ENCODE data around the gene STRIP2. TPM values are rescaled to one million over a fixed set of nuclear protein-coding genes. Genes with fewer than 3 reads are reported as not detected.
"Not testable (repeated sequence)": the region's sequence is repeated elsewhere in the genome, so short reads cannot be mapped to it uniquely, and the experiment has no call there.

The STRIP2 gene
- total RNA-seq, 1 donor from 2014 or later, result 6.6 TPM

DNA sequence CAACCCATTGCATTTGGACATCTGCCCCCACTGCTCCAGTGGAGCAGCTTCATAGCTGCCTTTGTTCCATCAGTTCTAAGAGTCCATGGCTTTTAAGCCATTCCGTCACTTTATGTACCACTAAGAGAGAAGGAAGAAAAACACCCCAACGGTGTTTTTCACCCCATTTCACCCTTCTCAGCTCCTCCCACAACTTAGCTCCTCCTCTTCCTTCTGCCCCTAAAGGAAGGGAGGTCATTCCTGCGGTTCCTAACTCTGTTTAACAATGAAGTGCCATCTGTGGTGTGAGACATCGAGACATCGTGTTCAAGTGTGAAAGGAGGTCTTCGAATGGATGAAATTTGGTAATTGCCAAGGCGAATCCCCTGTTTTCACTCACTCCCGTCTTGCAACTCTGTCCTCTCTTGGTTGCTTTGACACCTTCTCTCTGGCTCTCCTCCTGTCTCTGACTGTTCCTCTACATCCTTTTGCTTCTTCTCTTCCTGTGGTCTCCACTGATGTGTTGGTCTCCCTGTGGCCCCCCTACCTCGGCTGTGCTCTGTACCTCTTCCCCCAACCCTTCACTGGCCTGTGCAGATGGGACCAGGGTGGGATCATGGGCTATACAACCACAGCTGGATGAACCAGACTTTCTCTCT lies 91.1 kb downstream of the STRIP2 start:
- DNase-seq (ENCODE audit: low read depth, low spot score), result no peak

DNA sequence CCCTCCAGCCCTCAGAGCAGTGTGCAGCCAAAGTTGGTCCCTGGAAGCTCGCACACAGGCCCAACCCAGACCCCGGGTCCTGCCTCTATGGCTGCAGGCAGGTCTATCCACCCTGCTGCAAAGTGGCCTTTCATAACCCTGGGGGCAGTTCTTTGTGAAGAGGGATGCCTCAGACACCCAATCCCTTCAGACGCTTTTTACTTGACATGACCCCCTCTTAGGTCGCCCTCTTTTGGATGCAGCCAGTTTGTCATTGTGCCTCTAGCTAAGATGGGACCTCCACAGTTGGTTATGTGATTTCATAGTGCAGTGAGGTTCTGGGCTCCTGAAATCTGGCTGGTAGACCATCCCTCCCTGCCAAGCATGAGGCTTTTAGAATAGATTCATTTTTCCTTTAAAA lies 95.4 kb downstream of the STRIP2 start:
- no peak for DNase-seq (ENCODE audit: low read depth, low spot score)

DNA sequence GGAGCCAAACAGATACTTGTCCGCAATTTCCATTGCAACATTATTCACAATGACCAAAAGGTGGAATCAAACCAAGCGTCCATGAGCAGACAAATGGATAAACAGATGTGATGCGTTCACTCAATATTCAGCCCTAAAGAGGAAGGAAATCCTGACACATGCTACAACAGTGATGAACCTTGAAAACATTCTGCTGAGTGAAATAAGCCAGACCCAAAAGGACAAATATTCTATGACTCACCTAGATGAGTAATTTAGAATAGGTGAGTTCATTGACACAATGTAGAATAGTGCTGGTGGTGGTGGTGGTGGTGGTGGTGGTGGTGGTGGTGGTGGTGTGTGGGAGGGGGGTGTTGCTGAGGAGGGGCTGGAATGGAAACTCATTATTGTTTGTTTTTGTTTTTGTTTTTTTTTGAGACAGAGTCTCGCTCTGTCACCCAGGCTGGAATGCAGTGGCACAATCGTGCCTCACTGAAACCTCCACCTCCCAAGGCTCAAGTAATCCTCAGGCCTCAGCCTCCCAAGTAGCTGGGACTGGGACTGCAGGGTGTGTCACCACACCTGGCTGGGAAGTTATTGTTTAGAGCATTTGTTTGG lies 96.7 kb downstream of the STRIP2 start:
- DNase-seq (ENCODE audit: low read depth, low spot score), result peak; percentile 15

DNA sequence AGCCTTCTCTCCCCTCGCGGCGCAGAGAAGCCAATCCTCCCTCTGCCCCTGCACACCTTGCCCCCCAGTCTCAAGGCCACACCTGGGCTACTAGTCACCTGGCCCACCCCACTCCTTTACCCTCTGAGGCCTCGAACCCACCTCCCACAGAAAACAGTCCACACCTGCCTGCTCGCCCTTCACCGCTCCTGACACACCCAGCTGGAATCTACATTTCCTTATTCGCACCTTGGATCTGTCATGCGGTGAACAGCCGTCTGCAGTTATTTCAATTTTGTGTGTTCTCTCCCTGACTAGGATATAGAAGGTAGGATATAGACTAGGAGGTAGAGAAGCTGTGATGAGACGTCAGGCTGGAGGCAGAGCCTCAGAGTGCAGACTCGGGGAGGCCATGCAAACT lies 97.5 kb downstream of the STRIP2 start:
- no peak for DNase-seq (ENCODE audit: low read depth, low spot score)

DNA sequence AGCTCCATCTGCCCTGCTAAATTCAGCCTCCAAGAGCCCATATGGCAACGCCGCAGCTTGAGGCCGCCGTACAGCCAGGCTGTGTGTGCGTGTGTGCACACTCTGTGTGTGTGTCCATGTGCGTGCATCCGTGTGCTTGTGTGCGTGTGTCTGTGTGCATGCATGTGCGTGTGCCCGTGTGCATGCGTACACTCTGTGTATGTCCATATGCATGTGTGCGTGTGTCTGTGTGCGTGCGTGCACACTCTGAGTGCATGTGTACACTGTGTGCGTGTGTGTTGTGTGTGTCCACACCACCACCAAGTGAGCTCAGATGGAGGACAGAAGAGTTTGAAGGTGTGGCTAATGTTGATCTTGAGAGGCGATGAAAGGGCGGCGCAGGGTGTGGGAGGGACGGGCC lies 98.1 kb downstream of the STRIP2 start:
- no peak for DNase-seq (ENCODE audit: low read depth, low spot score)

DNA sequence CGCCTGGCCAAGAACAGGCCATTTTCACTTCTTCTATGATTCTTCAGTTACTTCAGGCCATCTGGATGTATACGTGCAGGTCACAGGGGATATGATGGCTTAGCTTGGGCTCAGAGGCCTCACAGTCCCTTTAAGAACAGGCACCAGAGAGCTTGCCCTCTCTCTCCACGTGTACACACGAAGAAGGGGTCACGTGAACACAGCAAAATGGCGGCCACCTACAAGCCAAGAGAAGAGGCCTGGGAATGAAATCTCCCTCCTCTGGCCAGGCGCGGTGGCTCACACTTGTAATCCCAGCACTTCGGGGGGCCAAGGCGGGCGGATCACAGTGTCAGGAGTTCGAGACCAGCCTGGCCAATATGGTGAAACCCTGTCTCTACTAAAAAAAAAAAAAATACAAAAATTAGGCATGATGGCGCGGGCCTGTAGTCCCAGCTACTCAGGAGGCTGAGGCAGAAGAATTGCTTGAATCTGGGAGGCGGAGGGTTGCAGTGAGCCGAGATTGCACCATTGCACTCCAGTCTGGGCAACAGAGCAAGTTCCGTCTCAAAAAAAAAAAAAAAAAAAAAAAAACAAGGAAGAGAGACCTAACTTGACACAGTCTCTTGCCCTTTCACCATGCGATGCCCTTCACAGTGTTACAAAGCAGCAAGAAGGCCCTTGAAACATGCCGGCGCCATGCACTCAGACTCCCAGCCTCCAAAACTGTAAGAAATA lies 100.5 kb downstream of the STRIP2 start:
- DNase-seq (ENCODE audit: low read depth, low spot score), result not testable (repeated sequence)

DNA sequence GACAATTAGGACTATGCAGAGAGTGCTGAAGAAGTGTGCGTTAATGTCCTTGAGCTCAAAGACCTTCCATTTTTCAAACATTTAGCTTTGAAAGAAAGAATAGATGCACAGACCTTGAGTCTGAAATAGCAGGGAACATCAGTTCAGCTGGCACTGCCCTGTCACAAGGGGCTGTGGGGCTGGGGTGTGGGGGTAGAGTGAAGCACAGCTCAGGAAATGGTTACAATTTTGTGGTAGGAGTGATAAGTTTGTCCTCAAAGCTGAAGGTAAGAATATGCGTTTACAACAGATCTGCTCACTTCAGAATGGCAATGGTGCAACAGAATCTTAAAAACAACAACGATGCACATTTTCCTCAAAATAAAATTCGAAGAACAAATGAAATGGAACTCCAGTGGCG lies 101.7 kb downstream of the STRIP2 start:
- DNase-seq (ENCODE audit: low read depth, low spot score), result no peak

DNA sequence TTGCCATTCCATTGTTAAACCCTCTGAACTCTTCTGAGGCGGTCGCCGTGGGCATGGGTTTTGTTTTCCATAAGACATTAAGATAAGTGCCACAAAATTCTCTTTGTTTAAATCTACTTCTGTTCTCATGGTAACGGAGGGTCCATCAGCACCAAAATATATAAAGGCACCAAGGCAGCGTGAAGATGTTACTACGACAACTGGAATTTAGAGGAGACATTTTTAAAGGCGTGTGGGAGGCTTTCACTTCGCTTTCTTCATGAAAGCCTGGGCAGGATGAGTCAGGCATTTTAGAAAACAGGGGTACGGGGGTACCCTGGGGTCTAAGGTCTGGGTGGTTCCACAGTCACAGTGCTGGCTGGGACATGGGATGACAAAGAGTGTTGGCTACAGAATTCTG lies 102.1 kb downstream of the STRIP2 start:
- DNase-seq (ENCODE audit: low read depth, low spot score), result no peak

Other genes starting within 250 kb of the STRIP2 start
- gene SMO, start 245.8 kb upstream of the STRIP2 start, total RNA-seq, result 2.4 and 5.0 TPM in 2 replicates
- 7.7 and 13.2 TPM in 2 replicates for gene AHCYL2, start 209.4 kb upstream of the STRIP2 start, total RNA-seq
- 0.40 and 0.63 TPM in 2 replicates for gene SMKR1, start 68.1 kb downstream of the STRIP2 start, total RNA-seq
- 14.2 and 16.3 TPM in 2 replicates for gene NRF1, start 177.3 kb downstream of the STRIP2 start, total RNA-seq

Measured in pulmonary artery endothelial cell (primary cell).